SH-SY5Y (cell line): ENCODE data around the gene LBHD1.

Source experiments
- GATA2 ChIP-seq: IDR thresholded peaks from 2 replicates; pipeline ENCODE4 v1.6.1; 2011; ENCODE audit warnings: mild to moderate bottlenecking, low read depth, low read length
- GATA3 ChIP-seq: IDR thresholded peaks from 2 replicates; pipeline ENCODE4 v1.6.1; 2011; ENCODE audit warnings: low read depth, mild to moderate bottlenecking, low read length, moderate library complexity

DNA sequence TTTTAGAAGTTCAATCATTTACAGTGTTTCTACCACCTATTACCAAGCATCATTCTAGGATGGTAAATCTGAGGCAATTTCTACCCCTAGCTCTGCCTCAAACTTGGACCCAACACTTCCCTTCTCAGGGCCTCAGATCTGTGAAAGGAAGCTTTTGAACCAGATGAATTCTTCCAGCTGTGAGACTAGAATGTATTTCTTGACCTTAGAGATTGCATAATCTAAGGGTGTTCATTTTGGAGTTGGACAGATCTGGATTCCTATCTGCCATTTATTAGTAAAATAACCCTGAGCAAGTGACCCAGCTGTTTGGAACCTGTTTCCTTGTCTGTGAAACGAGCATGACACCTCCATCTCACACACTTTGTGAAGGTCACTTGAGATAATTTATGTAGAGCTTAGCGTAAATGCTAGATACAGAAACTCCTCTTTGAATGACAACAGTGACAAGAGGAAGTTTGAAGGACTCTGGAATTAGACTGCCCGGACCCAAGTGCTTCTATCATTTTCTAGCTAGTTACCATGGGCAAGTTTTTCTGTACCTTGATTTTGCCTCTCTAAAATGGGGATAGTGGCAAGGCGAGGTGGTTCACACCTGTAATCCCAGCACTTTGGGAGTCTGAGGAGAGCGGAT, 15.2 kb downstream of the LBHD1 start:
- no peak for TF ChIP-seq GATA2
- TF ChIP-seq GATA3 = no peak
